CD8-positive, alpha-beta memory T cell (primary cell): Measurements from ENCODE around the gene PSMG3. TPM values are rescaled to one million over a fixed set of nuclear protein-coding genes. Genes with fewer than 3 reads are reported as not detected.

ENCODE experiments used
- CTCF ChIA-PET: fragments of 350-600 bp; sonication (Branson Sonifier 250); formaldehyde crosslinking; loops from one replicate; lab custom pipeline; 2021; ENCODE audit warnings: antibody characterized with exemption; lab: Charles Lee
- POLR2A ChIA-PET: fragments of 350-600 bp; sonication (Branson Sonifier 250); formaldehyde crosslinking; loops from one replicate; lab custom pipeline; 2021; ENCODE audit warnings: antibody characterized with exemption; lab: Charles Lee
- DNase-seq, 5 donors: peaks; one replicate each; pipeline versions ENCODE4 v3.0.0 to v3.0.0-alpha.2; 2020 to 2022; ENCODE audit warnings: mixed read lengths in 1 of 5
- H3K27ac ChIP-seq: one replicate; pipeline ENCODE4 v1.7.0; 2013; ENCODE audit warnings: low read depth, mild to moderate bottlenecking, low read length, moderate library complexity
- H3K27me3 ChIP-seq: 2 replicates; pipeline ENCODE4 v1.7.0; 2013; ENCODE audit warnings: low read length, mild to moderate bottlenecking; ENCODE audit not compliant: insufficient read depth, poor library complexity, severe bottlenecking
- H3K36me3 ChIP-seq: 2 replicates; pipeline ENCODE4 v1.7.0; 2013; ENCODE audit warnings: mild to moderate bottlenecking, low read length, moderate library complexity; ENCODE audit not compliant: insufficient read depth
- H3K4me1 ChIP-seq: 2 replicates; pipeline ENCODE4 v1.7.0; 2013; ENCODE audit warnings: mild to moderate bottlenecking, low read length, moderate library complexity; ENCODE audit not compliant: insufficient read depth
- H3K4me3 ChIP-seq: 2 replicates; pipeline ENCODE4 v1.7.0; 2013; ENCODE audit warnings: mild to moderate bottlenecking, low read length
- H3K9me3 ChIP-seq: 2 replicates; pipeline ENCODE4 v1.7.0; 2013; ENCODE audit warnings: mild to moderate bottlenecking, low read length
- H3K27ac Mint-ChIP-seq, 8 donors: one replicate each; pipeline ENCODE4 v1.8.0; 2020 to 2021; ENCODE audit warnings: mixed read lengths in 8 of 8, mild to moderate bottlenecking in 6 of 8, inconsistent platforms in 3 of 8, moderate library complexity in 3 of 8
- H3K27me3 Mint-ChIP-seq, 2 donors: one replicate each; pipeline ENCODE4 v1.8.0; 2020 to 2021; ENCODE audit warnings: mixed read lengths in 2 of 2, mild to moderate bottlenecking in 1 of 2, moderate library complexity in 1 of 2
- H3K36me3 Mint-ChIP-seq, 3 donors: one replicate each; pipeline ENCODE4 v1.8.0; 2020 to 2021; ENCODE audit warnings: mixed read lengths in 3 of 3, inconsistent platforms in 1 of 3, mild to moderate bottlenecking in 1 of 3
- H3K4me1 Mint-ChIP-seq, 3 donors: one replicate each; pipeline ENCODE4 v1.8.0; 2020 to 2021; ENCODE audit warnings: mixed read lengths in 3 of 3, inconsistent platforms in 1 of 3, mild to moderate bottlenecking in 1 of 3
- H3K4me3 Mint-ChIP-seq, 7 donors: one replicate each; pipeline ENCODE4 v1.8.0; 2020 to 2021; ENCODE audit warnings: mixed read lengths in 7 of 7, mild to moderate bottlenecking in 6 of 7, moderate library complexity in 4 of 7, inconsistent platforms in 2 of 7
- H3K9me3 Mint-ChIP-seq, 5 donors: one replicate each; pipeline ENCODE4 v1.8.0; 2020 to 2022; ENCODE audit warnings: mixed read lengths in 5 of 5, mild to moderate bottlenecking in 3 of 5, moderate library complexity in 2 of 5, inconsistent platforms in 1 of 5
- polyA plus RNA-seq: library from polyadenylated mRNA; unstranded; fragments of 300-500 nt; fragmentation: Illumina TruSeq; gene quantifications from one replicate; pipeline ENCODE4 v1.2.3, GENCODE V29; 2021
- total RNA-seq, 2 experiments: library from RNA; stranded (reverse); gene quantifications; one replicate each; pipeline ENCODE4 v1.2.3, GENCODE V29; 2021

Gene PSMG3
- total and polyA plus RNA-seq, 3 experiments from 2014 or later = 51.3 to 80.7 (median 71.0) TPM

GRCh38 chr7:1569440-1569832 lies 396 bp downstream of the PSMG3 start:
- Mint-ChIP-seq H3K36me3 (peaks cover 0 to 27% (median 2%) of the 10 kb centered on the region in 3 donors), H3K27me3 (peaks cover 0 to 3% of the 10 kb centered on the region in 2 donors), H3K4me1 (peaks cover 20 to 36% (median 34%) of the 10 kb centered on the region in 3 donors), H3K9me3 (no peaks in the 10 kb centered on the region), H3K27ac (peak overlapping the region; percentile 67 to 98 (median 96)), H3K4me3 (peak overlapping the region; percentile 80 to 92 (median 88))
- DNase-seq = peak in 1 of 5 donors; percentile 45
- peaks cover 8% of the 10 kb centered on the region for H3K36me3 ChIP-seq
- no peaks in the 10 kb centered on the region for H3K9me3 ChIP-seq
- ChIA-PET CTCF (no interaction called here), POLR2A (interaction anchor here (1.1 to 1.2 kb wide), 2 partner anchors 37 to 785 kb away, joined by 4 to 6 read pairs; partner anchors contain the start of gene EIF3B)
- H3K27me3 ChIP-seq = no peaks in the 10 kb centered on the region
- H3K4me3 ChIP-seq = peak overlapping the region; percentile 62
- H3K4me1 ChIP-seq = peaks cover 17% of the 10 kb centered on the region
- H3K27ac ChIP-seq = peak overlapping the region; percentile 84

- Mint-ChIP-seq H3K27ac (peak overlapping the region; percentile 67 to 98 (median 96)), H3K27me3 (peaks cover 0 to 3% of the 10 kb centered on the region in 2 donors), H3K36me3 (peaks cover 0 to 27% (median 2%) of the 10 kb centered on the region in 3 donors), H3K4me3 (peak overlapping the region; percentile 80 to 92 (median 88)), H3K4me1 (peaks cover 20 to 36% (median 34%) of the 10 kb centered on the region in 3 donors), H3K9me3 (no peaks in the 10 kb centered on the region)
- ChIA-PET POLR2A (no interaction called here), CTCF (no interaction called here)
- peak in 4 of 5 donors; percentile 31 to 60 (median 56) for DNase-seq
- peak overlapping the region; percentile 84 for H3K27ac ChIP-seq
- no peaks in the 10 kb centered on the region for H3K9me3 ChIP-seq
- peaks cover 17% of the 10 kb centered on the region for H3K4me1 ChIP-seq
- H3K36me3 ChIP-seq = peaks cover 8% of the 10 kb centered on the region
- H3K27me3 ChIP-seq = no peaks in the 10 kb centered on the region
- H3K4me3 ChIP-seq = peak overlapping the region; percentile 62
Observed at GRCh38 chr7:1569016-1569415, 816 bp downstream of the PSMG3 start.

GRCh38 chr7:1567896-1568510 lies 1.8 kb downstream of the PSMG3 start:
- peaks cover 20 to 36% (median 34%) of the 10 kb centered on the region in 3 donors for H3K4me1 Mint-ChIP-seq
- ChIA-PET POLR2A (no interaction called here), CTCF (no interaction called here)
- no peak for DNase-seq
- Histone ChIP-seq H3K27me3 (no peaks in the 10 kb centered on the region), H3K9me3 (no peaks in the 10 kb centered on the region), H3K27ac (no peak overlapping the region), H3K36me3 (peaks cover 8% of the 10 kb centered on the region), H3K4me1 (peaks cover 17% of the 10 kb centered on the region), H3K4me3 (no peak overlapping the region)
- peak overlapping the region in 5 of 7 donors; percentile 28 to 71 (median 39) for H3K4me3 Mint-ChIP-seq
- H3K27ac Mint-ChIP-seq = peak overlapping the region in 6 of 8 donors; percentile 39 to 98 (median 56)
- peaks cover 0 to 3% of the 10 kb centered on the region in 2 donors for H3K27me3 Mint-ChIP-seq
- H3K36me3 Mint-ChIP-seq = peaks cover 0 to 27% (median 2%) of the 10 kb centered on the region in 3 donors
- no peaks in the 10 kb centered on the region for H3K9me3 Mint-ChIP-seq

GRCh38 chr7:1567049-1567771 lies 2.6 kb downstream of the PSMG3 start:
- no peak overlapping the region for H3K4me3 ChIP-seq
- no peaks in the 10 kb centered on the region for H3K9me3 Mint-ChIP-seq
- H3K36me3 ChIP-seq = peaks cover 8% of the 10 kb centered on the region
- H3K27me3 Mint-ChIP-seq = peaks cover 0 to 3% of the 10 kb centered on the region in 2 donors
- H3K27ac Mint-ChIP-seq = peak overlapping the region in 5 of 8 donors; percentile 29 to 63 (median 60)
- H3K36me3 Mint-ChIP-seq = peaks cover 0 to 27% (median 2%) of the 10 kb centered on the region in 3 donors
- peaks cover 17% of the 10 kb centered on the region for H3K4me1 ChIP-seq
- peaks cover 17 to 32% (median 29%) of the 10 kb centered on the region in 3 donors for H3K4me1 Mint-ChIP-seq
- ChIA-PET POLR2A (no interaction called here), CTCF (no interaction called here)
- H3K9me3 ChIP-seq = no peaks in the 10 kb centered on the region
- peak overlapping the region in 4 of 7 donors; percentile 29 to 71 (median 52) for H3K4me3 Mint-ChIP-seq
- no peaks in the 10 kb centered on the region for H3K27me3 ChIP-seq
- no peak overlapping the region for H3K27ac ChIP-seq
- DNase-seq = no peak

GRCh38 chr7:1566687-1567048 lies 3.2 kb downstream of the PSMG3 start:
- CTCF ChIA-PET = no interaction called here
- peaks cover 0 to 27% (median 2%) of the 10 kb centered on the region in 3 donors for H3K36me3 Mint-ChIP-seq
- H3K27me3 Mint-ChIP-seq = peaks cover 0 to 3% of the 10 kb centered on the region in 2 donors
- H3K27me3 ChIP-seq = no peaks in the 10 kb centered on the region
- H3K4me3 Mint-ChIP-seq = peak overlapping the region in 2 of 7 donors; percentile 15 to 66
- peaks cover 17% of the 10 kb centered on the region for H3K4me1 ChIP-seq
- peak overlapping the region in 1 of 8 donors; percentile 43 for H3K27ac Mint-ChIP-seq
- H3K4me3 ChIP-seq = no peak overlapping the region
- peak in 1 of 5 donors; percentile 39 for DNase-seq
- H3K9me3 ChIP-seq = no peaks in the 10 kb centered on the region
- H3K4me1 Mint-ChIP-seq = peaks cover 14 to 27% (median 26%) of the 10 kb centered on the region in 3 donors
- POLR2A ChIA-PET = no interaction called here
- peaks cover 8% of the 10 kb centered on the region for H3K36me3 ChIP-seq
- no peaks in the 10 kb centered on the region for H3K9me3 Mint-ChIP-seq
- no peak overlapping the region for H3K27ac ChIP-seq

- H3K4me1 ChIP-seq = peaks cover 8% of the 10 kb centered on the region
- Mint-ChIP-seq H3K9me3 (no peaks in the 10 kb centered on the region), H3K27me3 (peaks cover 0 to 3% of the 10 kb centered on the region in 2 donors), H3K36me3 (peaks cover 0 to 27% (median 2%) of the 10 kb centered on the region in 3 donors), H3K4me1 (peaks cover 11 to 20% (median 18%) of the 10 kb centered on the region in 3 donors), H3K27ac (peak overlapping the region in 1 of 8 donors; percentile 36), H3K4me3 (no peak overlapping the region)
- H3K36me3 ChIP-seq = peaks cover 8% of the 10 kb centered on the region
- ChIA-PET CTCF (no interaction called here), POLR2A (no interaction called here)
- no peaks in the 10 kb centered on the region for H3K9me3 ChIP-seq
- no peaks in the 10 kb centered on the region for H3K27me3 ChIP-seq
- no peak overlapping the region for H3K27ac ChIP-seq
- H3K4me3 ChIP-seq = no peak overlapping the region
- DNase-seq = peak in 1 of 5 donors; percentile 38
Observed at GRCh38 chr7:1564603-1565022, 5.2 kb downstream of the PSMG3 start.

GRCh38 chr7:1563981-1564602 lies 5.7 kb downstream of the PSMG3 start:
- no peaks in the 10 kb centered on the region for H3K9me3 ChIP-seq
- Mint-ChIP-seq H3K9me3 (no peaks in the 10 kb centered on the region), H3K27me3 (peaks cover 0 to 3% of the 10 kb centered on the region in 2 donors), H3K4me1 (peaks cover 9 to 17% (median 15%) of the 10 kb centered on the region in 3 donors), H3K27ac (no peak overlapping the region), H3K36me3 (peaks cover 0 to 27% (median 2%) of the 10 kb centered on the region in 3 donors), H3K4me3 (peak overlapping the region in 1 of 7 donors; percentile 64)
- H3K4me1 ChIP-seq = peaks cover 5% of the 10 kb centered on the region
- ChIA-PET POLR2A (no interaction called here), CTCF (interaction anchor here (1.8 kb wide), 1 partner anchor 15 kb away, joined by 5 read pairs; no protein-coding TSS in a partner anchor)
- H3K4me3 ChIP-seq = no peak overlapping the region
- no peak overlapping the region for H3K27ac ChIP-seq
- DNase-seq = peak in 1 of 5 donors; percentile 42
- H3K36me3 ChIP-seq = peaks cover 8% of the 10 kb centered on the region
- no peaks in the 10 kb centered on the region for H3K27me3 ChIP-seq
